ENCODE measurements around the gene AGAP1. TPM values are rescaled to one million over a fixed set of nuclear protein-coding genes. Genes with fewer than 3 reads are reported as not detected.

Gene AGAP1
- total RNA-seq, 4 donors from 2014 or later, result 33.7 to 39.9 (median 35.6) TPM

DNA sequence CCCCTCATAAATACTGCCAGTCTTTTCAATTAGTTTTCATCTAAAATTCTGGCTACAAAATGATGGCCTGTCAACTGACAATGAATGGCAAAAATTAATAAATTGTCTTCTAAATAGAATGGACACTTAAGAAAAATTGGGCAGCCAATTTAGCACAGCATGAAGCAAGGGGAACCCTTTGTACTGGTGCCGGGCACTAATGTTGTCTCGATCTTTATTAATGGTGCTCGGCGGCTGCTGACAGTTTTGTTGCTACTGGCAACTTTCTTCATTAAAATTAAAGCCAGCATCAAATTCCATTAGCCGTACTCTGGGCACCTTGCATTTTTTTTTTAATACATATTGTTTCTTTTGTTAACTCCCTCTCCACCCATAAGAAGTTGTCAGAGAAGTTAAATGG, 365.0 kb downstream of the AGAP1 start:
- peaks cover 0 to 32% (median 2%) of the 10 kb centered on the region in 4 donors for H3K4me1 ChIP-seq
- H3K4me3 ChIP-seq, result no peak overlapping the region
- H3K27me3 ChIP-seq, result no peaks in the 10 kb centered on the region
- H3K9me3 ChIP-seq, result no peaks in the 10 kb centered on the region
- TF ChIP-seq, protein P1, sequence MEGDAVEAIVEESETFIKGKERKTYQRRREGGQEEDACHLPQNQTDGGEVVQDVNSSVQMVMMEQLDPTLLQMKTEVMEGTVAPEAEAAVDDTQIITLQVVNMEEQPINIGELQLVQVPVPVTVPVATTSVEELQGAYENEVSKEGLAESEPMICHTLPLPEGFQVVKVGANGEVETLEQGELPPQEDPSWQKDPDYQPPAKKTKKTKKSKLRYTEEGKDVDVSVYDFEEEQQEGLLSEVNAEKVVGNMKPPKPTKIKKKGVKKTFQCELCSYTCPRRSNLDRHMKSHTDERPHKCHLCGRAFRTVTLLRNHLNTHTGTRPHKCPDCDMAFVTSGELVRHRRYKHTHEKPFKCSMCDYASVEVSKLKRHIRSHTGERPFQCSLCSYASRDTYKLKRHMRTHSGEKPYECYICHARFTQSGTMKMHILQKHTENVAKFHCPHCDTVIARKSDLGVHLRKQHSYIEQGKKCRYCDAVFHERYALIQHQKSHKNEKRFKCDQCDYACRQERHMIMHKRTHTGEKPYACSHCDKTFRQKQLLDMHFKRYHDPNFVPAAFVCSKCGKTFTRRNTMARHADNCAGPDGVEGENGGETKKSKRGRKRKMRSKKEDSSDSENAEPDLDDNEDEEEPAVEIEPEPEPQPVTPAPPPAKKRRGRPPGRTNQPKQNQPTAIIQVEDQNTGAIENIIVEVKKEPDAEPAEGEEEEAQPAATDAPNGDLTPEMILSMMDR (IDR thresholded peaks at IDR 0.05), result no peak
- TF ChIP-seq POLR2A (IDR thresholded peaks at IDR 0.05) (no peak), EP300 (IDR thresholded peaks at IDR 0.05) (no peak)
- DNase-seq (ENCODE audit: low spot score in 2 of 2), result no peak
- H3K36me3 ChIP-seq, result peaks cover 0 to 7% (median 0%) of the 10 kb centered on the region in 3 donors
- 80% methylated on average over 5 of the region's 5 CpGs for WGBS, 2 donors
- H3K27ac ChIP-seq, result no peak overlapping the region

DNA sequence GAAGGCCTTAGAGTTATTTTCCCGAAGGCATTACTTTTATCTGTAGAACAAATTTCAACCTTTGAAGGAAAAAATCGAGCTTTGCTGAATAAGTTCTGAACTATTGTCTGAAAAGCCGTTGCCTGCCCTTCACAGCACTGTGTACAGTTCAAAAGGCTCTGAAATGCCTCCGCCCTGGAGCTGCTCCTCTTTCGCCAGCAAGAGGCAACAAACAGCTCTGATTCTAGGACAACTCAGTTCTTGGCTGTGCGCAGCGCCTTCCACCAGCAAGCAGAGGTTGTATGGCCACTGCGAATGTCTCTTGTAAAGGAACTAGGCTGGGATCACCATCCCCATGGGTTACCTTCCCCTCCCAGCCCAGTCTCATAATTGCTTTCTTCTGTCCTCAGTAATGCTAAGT, 365.8 kb downstream of the AGAP1 start:
- H3K9me3 ChIP-seq, result no peaks in the 10 kb centered on the region
- H3K4me1 ChIP-seq, result peaks cover 0 to 40% (median 2%) of the 10 kb centered on the region in 4 donors
- peak overlapping the region in 1 of 4 donors; percentile 17 for H3K27ac ChIP-seq
- H3K4me3 ChIP-seq, result no peak overlapping the region
- TF ChIP-seq EP300 (IDR thresholded peaks at IDR 0.05) (no peak), POLR2A (IDR thresholded peaks at IDR 0.05) (no peak)
- TF ChIP-seq, protein P1 (IDR thresholded peaks at IDR 0.05), result no peak
- peak in 1 of 2 donors; percentile 15 for DNase-seq (ENCODE audit: low spot score in 2 of 2)
- peaks cover 0 to 7% (median 0%) of the 10 kb centered on the region in 3 donors for H3K36me3 ChIP-seq
- no peaks in the 10 kb centered on the region for H3K27me3 ChIP-seq
- 48 to 64% methylated on average over 8 of the region's 8 CpGs for WGBS, 2 donors

DNA sequence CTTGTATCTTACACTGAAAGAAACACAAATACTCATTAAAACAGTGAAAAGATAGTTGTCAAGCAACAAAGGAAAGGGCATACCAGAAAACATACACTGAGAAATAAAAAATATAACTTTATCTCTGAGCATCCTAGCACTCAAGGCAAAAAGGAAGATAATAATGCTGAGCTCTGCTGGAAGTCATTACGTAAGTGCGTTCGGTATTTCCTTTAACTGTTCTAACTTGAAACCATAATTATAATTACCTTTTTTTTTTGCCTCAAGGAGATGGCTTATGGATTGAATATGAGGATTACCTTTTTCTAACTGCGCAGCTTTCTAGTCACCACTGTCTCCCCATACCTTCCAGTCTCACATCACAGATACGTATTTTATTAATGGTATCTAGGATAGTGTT, 366.3 kb downstream of the AGAP1 start:
- peaks cover 0 to 7% (median 0%) of the 10 kb centered on the region in 3 donors for H3K36me3 ChIP-seq
- TF ChIP-seq EP300 (IDR thresholded peaks at IDR 0.05) (no peak), POLR2A (IDR thresholded peaks at IDR 0.05) (no peak)
- TF ChIP-seq, protein P1 (IDR thresholded peaks at IDR 0.05), result no peak
- H3K4me1 ChIP-seq, result peaks cover 0 to 42% (median 2%) of the 10 kb centered on the region in 4 donors
- WGBS, 2 donors, result 72 to 74% methylated on average over 5 of the region's 5 CpGs
- no peak overlapping the region for H3K4me3 ChIP-seq
- no peak for DNase-seq (ENCODE audit: low spot score in 2 of 2)
- H3K27ac ChIP-seq, result peak overlapping the region in 1 of 4 donors; percentile 17
- no peaks in the 10 kb centered on the region for H3K27me3 ChIP-seq
- no peaks in the 10 kb centered on the region for H3K9me3 ChIP-seq

DNA sequence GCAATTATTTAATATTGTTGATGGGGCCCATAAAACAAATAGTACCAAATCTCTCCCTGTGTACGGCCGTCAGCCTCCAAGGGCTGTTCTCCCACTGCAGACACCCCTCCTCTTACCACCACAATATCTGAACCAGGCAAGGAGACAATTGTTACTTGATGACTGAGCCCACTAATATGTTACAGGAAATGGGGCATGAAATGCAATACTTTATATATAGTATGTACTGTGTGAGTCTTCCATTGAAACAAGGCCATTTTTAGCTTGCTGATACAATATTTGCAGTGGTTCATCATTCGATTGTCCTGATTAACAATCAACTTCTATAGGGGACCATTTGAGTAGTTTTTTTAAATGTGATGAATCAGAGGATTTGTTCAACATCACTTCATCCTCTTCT, 367.0 kb downstream of the AGAP1 start:
- no peaks in the 10 kb centered on the region for H3K9me3 ChIP-seq
- peaks cover 0 to 3% (median 0%) of the 10 kb centered on the region in 3 donors for H3K36me3 ChIP-seq
- no peak for DNase-seq (ENCODE audit: low spot score in 2 of 2)
- peaks cover 0 to 42% (median 2%) of the 10 kb centered on the region in 4 donors for H3K4me1 ChIP-seq
- no peak overlapping the region for H3K4me3 ChIP-seq
- TF ChIP-seq POLR2A (IDR thresholded peaks at IDR 0.05) (no peak), EP300 (IDR thresholded peaks at IDR 0.05) (no peak)
- TF ChIP-seq, protein P1 (IDR thresholded peaks at IDR 0.05), result no peak
- WGBS, 2 donors, result 72 to 76% methylated on average over 3 of the region's 3 CpGs
- no peaks in the 10 kb centered on the region for H3K27me3 ChIP-seq
- H3K27ac ChIP-seq, result no peak overlapping the region

DNA sequence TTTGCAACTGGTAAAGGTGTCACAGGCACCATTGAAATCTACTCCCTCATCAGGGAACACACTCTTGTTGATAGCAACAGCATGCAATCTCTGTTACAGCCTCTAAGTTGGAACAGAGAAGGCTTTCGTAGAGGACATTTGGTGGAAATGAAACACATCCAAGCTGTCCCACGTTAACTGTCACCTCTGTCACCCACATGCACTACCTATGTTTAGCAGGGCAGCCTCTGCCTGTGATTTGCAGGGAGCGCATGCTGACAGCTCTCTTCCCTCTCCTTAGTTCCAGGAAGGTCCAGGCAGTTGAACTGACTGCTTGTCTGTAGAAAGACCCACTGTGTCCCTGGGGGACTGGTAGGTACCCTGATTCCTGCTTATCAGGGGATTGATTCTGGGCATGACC, 367.5 kb downstream of the AGAP1 start:
- Histone ChIP-seq H3K27me3 (no peaks in the 10 kb centered on the region), H3K4me1 (peaks cover 0 to 42% (median 2%) of the 10 kb centered on the region in 4 donors), H3K36me3 (peaks cover 0 to 3% (median 0%) of the 10 kb centered on the region in 3 donors), H3K4me3 (no peak overlapping the region), H3K27ac (no peak overlapping the region), H3K9me3 (no peaks in the 10 kb centered on the region)
- no peak for DNase-seq (ENCODE audit: low spot score in 2 of 2)
- TF ChIP-seq POLR2A (IDR thresholded peaks at IDR 0.05) (no peak), EP300 (IDR thresholded peaks at IDR 0.05) (no peak)
- TF ChIP-seq, protein P1 (IDR thresholded peaks at IDR 0.05), result no peak
- WGBS, 2 donors, result 90 to 93% methylated on average over 3 of the region's 3 CpGs
